H1 (cell line): Measurements from ENCODE around the gene FMOD. TPM values are rescaled to one million over a fixed set of nuclear protein-coding genes. Genes with fewer than 3 reads are reported as not detected.

ENCODE experiments used
- CTCF ChIA-PET: fragments of 300-600 bp; sonication (Branson Sonifier 250); formaldehyde crosslinking; loops from one replicate; lab custom pipeline; 2021; ENCODE audit not compliant: partially characterized antibody; lab: Charles Lee
- POLR2A ChIA-PET: fragments of 300-600 bp; sonication (Branson Sonifier 250); formaldehyde crosslinking; loops from one replicate; lab custom pipeline; 2021; ENCODE audit warnings: inconsistent platforms; ENCODE audit not compliant: partially characterized antibody; lab: Charles Lee
- DNase-seq, 2 experiments: peaks; one replicate each; pipeline versions ENCODE4 v3.0.0 to v3.0.0-alpha.2; 2010 to 2022; ENCODE audit warnings: low spot score in 2 of 2, low read depth in 1 of 2, mixed read lengths in 1 of 2
- FAIRE-seq: peaks from 2 replicates; lab custom pipeline; 2011; peaks lifted over from hg19 to GRCh38; lab: Jason Lieb, UNC
- H2AFZ ChIP-seq: 2 replicates; pipeline ENCODE4 v1.8.1; 2012; ENCODE audit warnings: low read length, inconsistent platforms
- H2AK5ac ChIP-seq: 2 replicates; pipeline ENCODE4 v1.6.1; 2013; ENCODE audit warnings: low read depth, low read length
- H2BK120ac ChIP-seq: replicated peaks from 2 replicates; pipeline ENCODE3; 2013; ENCODE audit warnings: low read depth, low read length, inconsistent platforms
- H2BK12ac ChIP-seq: 2 replicates; pipeline ENCODE4 v1.6.1; 2013; ENCODE audit warnings: low read depth, low read length
- H2BK15ac ChIP-seq: 2 replicates; pipeline ENCODE4 v1.6.1; 2013; ENCODE audit warnings: low read length
- H2BK20ac ChIP-seq: 2 replicates; pipeline ENCODE4 v1.6.1; 2013; ENCODE audit warnings: low read length
- H2BK5ac ChIP-seq: 2 replicates; pipeline ENCODE4 v1.6.1; 2013; ENCODE audit warnings: low read depth, low read length
- H3K14ac ChIP-seq: 2 replicates; pipeline ENCODE4 v1.6.1; 2013; ENCODE audit warnings: inconsistent platforms; ENCODE audit not compliant: insufficient read length
- H3K18ac ChIP-seq: 2 replicates; pipeline ENCODE4 v1.6.1; 2013; ENCODE audit warnings: low read length; ENCODE audit errors: extremely low read depth
- H3K23ac ChIP-seq: 2 replicates; pipeline ENCODE4 v1.6.1; 2013; ENCODE audit warnings: inconsistent platforms; ENCODE audit not compliant: insufficient read length
- H3K23me2 ChIP-seq: 2 replicates; pipeline ENCODE4 v1.6.1; 2013; ENCODE audit warnings: low read depth, low read length
- H3K27ac ChIP-seq: 2 replicates; pipeline ENCODE4 v1.6.1; 2011; ENCODE audit warnings: low read depth, low read length, inconsistent platforms
- H3K27me3 ChIP-seq, 4 experiments: replicated peaks in 1 of 4; 1 replicate in 1 of 4; 2 replicates in 3 of 4; pipeline versions ENCODE4 v1.6.1 to v1.8.1; 2011 to 2013; ENCODE audit warnings: low read length in 3 of 4, mild to moderate bottlenecking in 3 of 4, inconsistent platforms in 2 of 4, mixed read lengths in 2 of 4, moderate library complexity in 1 of 4; ENCODE audit not compliant: control insufficient read depth in 3 of 4, insufficient read depth in 3 of 4; ENCODE audit errors: extremely low read depth in 1 of 4
- H3K36me3 ChIP-seq, 4 experiments: 2 replicates each; pipeline versions ENCODE4 v1.6.1 to v1.8.1; 2011 to 2013; ENCODE audit warnings: mild to moderate bottlenecking in 4 of 4, low read length in 3 of 4, moderate library complexity in 2 of 4, control low read depth in 1 of 4, inconsistent platforms in 1 of 4; ENCODE audit not compliant: insufficient read depth in 4 of 4, control insufficient read depth in 2 of 4
- H3K4ac ChIP-seq: replicated peaks from 2 replicates; pipeline ENCODE3; 2013; ENCODE audit warnings: low read length, low read depth, mixed read lengths, inconsistent platforms; ENCODE audit not compliant: insufficient read length
- H3K4me1 ChIP-seq, 4 experiments: replicated peaks in 1 of 4; 1 replicate in 1 of 4; 2 replicates in 3 of 4; pipeline versions ENCODE4 v1.6.1 to v1.8.1; 2011 to 2013; ENCODE audit warnings: low read length in 3 of 4, inconsistent platforms in 2 of 4, mixed read lengths in 1 of 4; ENCODE audit not compliant: insufficient read depth in 4 of 4, control insufficient read depth in 3 of 4
- H3K4me2 ChIP-seq, 2 experiments: 2 replicates each; pipeline versions ENCODE4 v1.6.1 to v1.8.1; 2011 to 2013; ENCODE audit warnings: low read depth in 2 of 2, low read length in 2 of 2, control low read depth in 1 of 2, inconsistent platforms in 1 of 2, mild to moderate bottlenecking in 1 of 2; ENCODE audit not compliant: insufficient read depth in 1 of 2
- H3K4me3 ChIP-seq, 4 experiments: fragments of 200-600, 300-600 bp in 1 of 4; sonication (generic), shearing (Covaris generic), sonication (Bioruptor Twin) in 1 of 4; 2 replicates each; pipeline versions ENCODE4 v1.5.1 to v1.8.1; 2011 to 2016; ENCODE audit warnings: low read length in 4 of 4, low read depth in 3 of 4, control low read depth in 2 of 4, inconsistent platforms in 2 of 4, mild to moderate bottlenecking in 2 of 4, mixed read lengths in 1 of 4, moderate library complexity in 1 of 4; ENCODE audit not compliant: insufficient read depth in 2 of 4; ENCODE audit errors: extremely low read depth in 1 of 4
- H3K56ac ChIP-seq: replicated peaks from 2 replicates; pipeline ENCODE3; 2013; ENCODE audit warnings: low read depth, mild to moderate bottlenecking, mixed read lengths, low read length, inconsistent platforms; ENCODE audit not compliant: insufficient read length
- H3K79me1 ChIP-seq: 2 replicates; pipeline ENCODE4 v1.6.1; 2013; ENCODE audit warnings: low read depth, low read length, control low read depth
- H3K79me2 ChIP-seq, 2 experiments: 2 replicates each; pipeline versions ENCODE4 v1.6.1 to v1.8.1; 2012 to 2013; ENCODE audit warnings: low read length in 2 of 2, mild to moderate bottlenecking in 2 of 2, inconsistent platforms in 1 of 2; ENCODE audit not compliant: insufficient read depth in 2 of 2, control insufficient read depth in 1 of 2
- H3K9ac ChIP-seq, 4 experiments: replicated peaks in 1 of 4; 1 replicate in 1 of 4; 2 replicates in 3 of 4; pipeline versions ENCODE4 v1.6.1 to v1.8.1; 2011 to 2013; ENCODE audit warnings: low read depth in 3 of 4, low read length in 3 of 4, control low read depth in 2 of 4, mild to moderate bottlenecking in 2 of 4, moderate library complexity in 2 of 4, inconsistent platforms in 1 of 4; ENCODE audit errors: extremely low read depth in 1 of 4
- H3K9me3 ChIP-seq, 2 experiments: 2 replicates each; pipeline versions ENCODE4 v1.6.1 to v1.8.1; 2012 to 2013; ENCODE audit warnings: mild to moderate bottlenecking in 2 of 2, moderate library complexity in 2 of 2, control low read depth in 1 of 2, inconsistent platforms in 1 of 2, low read depth in 1 of 2, low read length in 1 of 2, mixed read lengths in 1 of 2; ENCODE audit not compliant: insufficient read depth in 2 of 2
- H4K20me1 ChIP-seq, 2 experiments: replicated peaks in 1 of 2; 2 replicates each; pipeline versions ENCODE3 to v1.8.1; 2011 to 2013; ENCODE audit warnings: inconsistent platforms in 2 of 2, low read length in 2 of 2, mild to moderate bottlenecking in 1 of 2; ENCODE audit not compliant: insufficient read depth in 2 of 2, control insufficient read depth in 1 of 2
- H4K5ac ChIP-seq: 2 replicates; pipeline ENCODE4 v1.6.1; 2013; ENCODE audit warnings: low read length, low read depth, mixed read lengths, inconsistent platforms; ENCODE audit not compliant: insufficient read length
- H4K8ac ChIP-seq: 2 replicates; pipeline ENCODE4 v1.8.0; 2013; ENCODE audit warnings: mild to moderate bottlenecking, moderate library complexity, low read length, inconsistent platforms; ENCODE audit not compliant: insufficient read depth; ENCODE audit errors: extremely low read depth
- H4K91ac ChIP-seq: replicated peaks from 2 replicates; pipeline ENCODE3; 2013; ENCODE audit warnings: low read length, mixed read lengths, inconsistent platforms; ENCODE audit not compliant: insufficient read length
- ASH2L ChIP-seq: fragments of 200-600, 300-600 bp; sonication (generic); IDR thresholded peaks from one replicate; pipeline ENCODE4 v1.7.1; 2017; ENCODE audit warnings: low read length
- CBX8 ChIP-seq: fragments of 300-800, 300-1000 bp; sonication (generic); IDR thresholded peaks from 2 replicates; pipeline ENCODE4 v1.7.1; 2016; ENCODE audit warnings: low read depth, low read length, borderline replicate concordance
- CEBPB ChIP-seq: IDR thresholded peaks from 2 replicates; pipeline ENCODE4 v1.6.1; 2012; ENCODE audit warnings: low read depth, low read length
- CHD2 ChIP-seq: IDR thresholded peaks from 2 replicates; pipeline ENCODE4 v1.6.1; 2012; ENCODE audit warnings: low read length, improper control_type of control experiment
- KDM4A ChIP-seq: IDR thresholded peaks from one replicate; pipeline ENCODE4 v1.7.1; 2012; ENCODE audit warnings: low read depth, mild to moderate bottlenecking, moderate library complexity, low read length, inconsistent platforms; ENCODE audit not compliant: severe bottlenecking
- PHF8 ChIP-seq: fragments of 200-600 bp; sonication (generic); conservative IDR thresholded peaks from 2 replicates; pipeline ENCODE4 v1.7.1; 2012; ENCODE audit warnings: low read depth, mild to moderate bottlenecking, inconsistent platforms, low read length, moderate library complexity
- SP1 ChIP-seq: IDR thresholded peaks from 2 replicates; pipeline ENCODE4 v1.6.1; 2011; ENCODE audit warnings: low read depth, low read length
- SP4 ChIP-seq: IDR thresholded peaks from 2 replicates; pipeline ENCODE4 v1.6.1; 2012; ENCODE audit warnings: low read length, inconsistent platforms
- SRF ChIP-seq: IDR thresholded peaks from 2 replicates; pipeline ENCODE4 v1.6.1; 2011; ENCODE audit warnings: mild to moderate bottlenecking, low read depth, low read length, moderate library complexity
- TCF12 ChIP-seq: IDR thresholded peaks from 2 replicates; pipeline ENCODE4 v1.6.1; 2011; ENCODE audit warnings: low read depth, mild to moderate bottlenecking, low read length
- WGBS, 2 experiments: shearing (Covaris generic) in 1 of 2; methylation state at CpG; one replicate each; pipeline versions ENCODE4 v1.1.6 to v1.1.7; 2013 to 2015; ENCODE audit warnings: low lambda C conversion rate in 2 of 2, mixed read lengths in 2 of 2, inconsistent platforms in 1 of 2, low coverage in 1 of 2, missing lambda C conversion rate in 1 of 2; ENCODE audit not compliant: insufficient replicate concordance in 2 of 2, insufficient coverage in 1 of 2, insufficient read length in 1 of 2; ENCODE audit errors: extremely low coverage in 1 of 2, missing lambda C conversion rate in 1 of 2; 5-methylcytosine and 5-hydroxymethylcytosine counted together
- polyA plus RNA-seq, 7 experiments: library from polyadenylated mRNA; depleted of rRNA in 3 of 7; stranded (reverse) in 5 of 7; unstranded in 2 of 7; fragments of >200 nt in 5 of 7; fragments of 200-250 nt in 2 of 7; gene quantifications; 1 replicate in 5 of 7; 2 replicates in 1 of 7; 4 replicates in 1 of 7; pipeline versions ENCODE4 v1.2.1 to v1.2.3, GENCODE V29; 2011 to 2013; ENCODE audit warnings: missing spikeins in 2 of 7, mixed read lengths in 2 of 7
- total RNA-seq: library from RNA; stranded (reverse); fragmentation: NEBNext Ultra II Directional; extraction: Animal tissue kit (Norgen Biotek cat#: 25700); gene quantifications from 2 replicates; pipeline ENCODE4 v1.2.1, GENCODE V29; 2021
- TF ChIP-seq, protein P1 (sequence below): IDR thresholded peaks from 2 replicates; pipeline ENCODE4 v1.6.1; 2011; ENCODE audit warnings: low read length, improper control_type of control experiment
- TF ChIP-seq, protein P2 (sequence below): IDR thresholded peaks from 2 replicates; pipeline ENCODE4 v1.6.1; 2012; ENCODE audit warnings: low read length, inconsistent platforms

FMOD gene
- total and polyA plus RNA-seq, 2 of the 8 experiments (the other 6 are each of a cell fraction or from before 2014, with no cell fraction given), result 0.17 to 0.32 TPM

GRCh38 chr1:203318229-203318517 is 32.7 kb downstream of the FMOD start:
- H2BK15ac ChIP-seq, result no peak overlapping the region
- H4K8ac ChIP-seq, result no peak overlapping the region
- H3K56ac ChIP-seq, result no peak overlapping the region
- H3K79me2 ChIP-seq, result no peaks in the 10 kb centered on the region
- H3K27ac ChIP-seq, result no peak overlapping the region
- no peak overlapping the region for H4K5ac ChIP-seq
- H3K4me1 ChIP-seq, result peaks cover 2 to 7% (median 2%) of the 10 kb centered on the region in 4 experiments; a peak in 4 of 7 replicates
- H3K79me1 ChIP-seq, result no peaks in the 10 kb centered on the region
- no peak for FAIRE-seq
- no peak overlapping the region for H4K91ac ChIP-seq
- H2BK5ac ChIP-seq, result no peak overlapping the region
- no peak overlapping the region for H3K18ac ChIP-seq
- H3K4ac ChIP-seq, result no peak overlapping the region
- H2BK20ac ChIP-seq, result no peak overlapping the region
- H3K23ac ChIP-seq, result no peak overlapping the region
- peaks cover 0 to 40% (median 16%) of the 10 kb centered on the region in 4 experiments; a peak in 6 of 7 replicates for H3K27me3 ChIP-seq
- no peak overlapping the region for H2AFZ ChIP-seq
- 89% methylated on average over 1 of the region's 1 CpG; no CpG with 5 or more reads in 1 of the 2 experiments for WGBS, 2 experiments
- no peaks in the 10 kb centered on the region for H4K20me1 ChIP-seq
- ChIA-PET POLR2A (interaction anchor here (0.7 kb wide), 1 partner anchor 355 kb away, joined by 3 read pairs; no protein-coding TSS in a partner anchor), CTCF (interaction anchor here (0.6 to 3.4 kb wide), 8 partner anchors 9 to 129 kb away, joined by 3 to 18 read pairs (median 4); no protein-coding TSS in a partner anchor)
- no peaks in the 10 kb centered on the region for H3K36me3 ChIP-seq
- H3K4me2 ChIP-seq, result no peak overlapping the region
- H3K4me3 ChIP-seq, result no peak overlapping the region
- H3K23me2 ChIP-seq, result no peaks in the 10 kb centered on the region; the same call in 1 of the 2 replicates
- no peak overlapping the region for H3K9ac ChIP-seq
- no peak overlapping the region for H2BK120ac ChIP-seq
- H3K14ac ChIP-seq, result no peak overlapping the region
- DNase-seq, result no peak
- no peaks in the 10 kb centered on the region for H3K9me3 ChIP-seq
- H2BK12ac ChIP-seq, result no peak overlapping the region
- no peak overlapping the region for H2AK5ac ChIP-seq
- no peak for TF ChIP-seq SP1
- TF ChIP-seq SRF, result no peak
- TF ChIP-seq SP4, result no peak
- TF ChIP-seq, protein P1, sequence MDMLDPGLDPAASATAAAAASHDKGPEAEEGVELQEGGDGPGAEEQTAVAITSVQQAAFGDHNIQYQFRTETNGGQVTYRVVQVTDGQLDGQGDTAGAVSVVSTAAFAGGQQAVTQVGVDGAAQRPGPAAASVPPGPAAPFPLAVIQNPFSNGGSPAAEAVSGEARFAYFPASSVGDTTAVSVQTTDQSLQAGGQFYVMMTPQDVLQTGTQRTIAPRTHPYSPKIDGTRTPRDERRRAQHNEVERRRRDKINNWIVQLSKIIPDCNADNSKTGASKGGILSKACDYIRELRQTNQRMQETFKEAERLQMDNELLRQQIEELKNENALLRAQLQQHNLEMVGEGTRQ, result no peak
- TF ChIP-seq PHF8, result no peak
- TF ChIP-seq, protein P2, sequence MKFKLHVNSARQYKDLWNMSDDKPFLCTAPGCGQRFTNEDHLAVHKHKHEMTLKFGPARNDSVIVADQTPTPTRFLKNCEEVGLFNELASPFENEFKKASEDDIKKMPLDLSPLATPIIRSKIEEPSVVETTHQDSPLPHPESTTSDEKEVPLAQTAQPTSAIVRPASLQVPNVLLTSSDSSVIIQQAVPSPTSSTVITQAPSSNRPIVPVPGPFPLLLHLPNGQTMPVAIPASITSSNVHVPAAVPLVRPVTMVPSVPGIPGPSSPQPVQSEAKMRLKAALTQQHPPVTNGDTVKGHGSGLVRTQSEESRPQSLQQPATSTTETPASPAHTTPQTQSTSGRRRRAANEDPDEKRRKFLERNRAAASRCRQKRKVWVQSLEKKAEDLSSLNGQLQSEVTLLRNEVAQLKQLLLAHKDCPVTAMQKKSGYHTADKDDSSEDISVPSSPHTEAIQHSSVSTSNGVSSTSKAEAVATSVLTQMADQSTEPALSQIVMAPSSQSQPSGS, result no peak
- TF ChIP-seq KDM4A, result no peak
- TF ChIP-seq CEBPB, result no peak
- TF ChIP-seq ASH2L, result no peak
- TF ChIP-seq CBX8, result no peak
- TF ChIP-seq TCF12, result no peak
- no peak for TF ChIP-seq CHD2
